ENCODE measurements around the gene MARVELD1.

GRCh38 chr10:97738616-97739015 lies 25.1 kb downstream of the MARVELD1 start:
- TF ChIP-seq CTCF (IDR thresholded peaks at IDR 0.05) (no peak), EP300 (IDR thresholded peaks at IDR 0.05; ENCODE audit: low read depth) (no peak), POLR2A (IDR thresholded peaks at IDR 0.05) (no peak), POLR2AphosphoS5 (IDR thresholded peaks at IDR 0.05) (no peak)
